ENCODE results near the gene EMC9. TPM values are rescaled to one million over a fixed set of nuclear protein-coding genes. Genes with fewer than 3 reads are reported as not detected.

Gene EMC9, protein sequence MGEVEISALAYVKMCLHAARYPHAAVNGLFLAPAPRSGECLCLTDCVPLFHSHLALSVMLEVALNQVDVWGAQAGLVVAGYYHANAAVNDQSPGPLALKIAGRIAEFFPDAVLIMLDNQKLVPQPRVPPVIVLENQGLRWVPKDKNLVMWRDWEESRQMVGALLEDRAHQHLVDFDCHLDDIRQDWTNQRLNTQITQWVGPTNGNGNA
- total RNA-seq, result 14.0 to 15.3 TPM (median 14.8 TPM) in 3 replicates
- long read RNA-seq, partial matches to known transcripts, result 4 of 14 reads
- long read RNA-seq, other reads (novel, unspliced or antisense), result 3 of 14 reads

DNA sequence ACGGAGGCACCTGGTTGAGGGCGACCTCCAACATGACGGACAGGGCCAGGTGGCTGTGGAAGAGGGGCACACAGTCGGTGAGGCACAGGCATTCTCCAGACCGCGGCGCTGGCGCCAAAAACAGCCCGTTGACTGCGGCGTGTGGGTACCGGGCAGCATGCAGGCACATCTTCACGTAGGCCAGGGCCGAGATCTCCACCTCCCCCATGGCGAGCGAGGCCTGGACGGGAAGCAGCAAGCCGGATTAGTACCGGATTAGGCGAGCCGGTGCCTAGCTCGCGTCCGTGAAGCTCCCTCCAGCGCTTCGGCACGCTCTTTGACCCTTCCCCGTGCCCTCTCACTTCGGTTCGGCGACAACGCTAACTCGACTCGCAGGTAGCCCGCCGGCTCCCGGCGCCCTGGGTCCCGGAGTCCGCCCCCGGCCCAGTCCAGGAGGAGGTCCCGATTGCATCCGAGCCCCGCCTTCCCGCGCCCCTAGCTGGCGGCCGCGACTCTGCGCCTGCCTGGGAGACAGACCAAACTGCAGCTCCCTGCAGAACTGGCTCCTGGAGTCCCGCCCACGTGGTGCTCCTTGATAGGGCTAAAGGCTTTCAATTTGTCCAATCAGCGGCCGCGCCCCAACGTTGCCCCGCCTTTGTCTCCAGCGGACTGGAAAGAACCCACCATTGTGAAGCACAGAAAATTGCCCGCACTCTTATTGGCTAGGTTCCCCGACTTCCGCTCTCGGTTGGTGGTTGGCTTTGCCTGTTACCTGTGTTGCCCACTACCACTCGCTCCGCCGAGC, at the start of gene EMC9:
Gene EMC9 (minus strand): TSS at position 495 of the 784 bp plus-strand sequence. CDS start 287 bp downstream, at position 208.
- Mint-ChIP-seq H3K27ac (ENCODE audit: unreplicated experiment) (peak within 1 kb of the TSS; percentile 97), H3K4me3 (ENCODE audit: unreplicated experiment) (peak within 1 kb of the TSS; percentile 90), H3K4me1 (ENCODE audit: low read depth) (peaks cover 56% of the 10 kb centered on the region), H3K9me3 (ENCODE audit: low read depth) (no peaks in the 10 kb centered on the region), H3K36me3 (ENCODE audit: low read depth) (peaks cover 11% of the 10 kb centered on the region), H3K27me3 (ENCODE audit: low read depth) (no peaks in the 10 kb centered on the region)
- TF ChIP-seq, protein P1, sequence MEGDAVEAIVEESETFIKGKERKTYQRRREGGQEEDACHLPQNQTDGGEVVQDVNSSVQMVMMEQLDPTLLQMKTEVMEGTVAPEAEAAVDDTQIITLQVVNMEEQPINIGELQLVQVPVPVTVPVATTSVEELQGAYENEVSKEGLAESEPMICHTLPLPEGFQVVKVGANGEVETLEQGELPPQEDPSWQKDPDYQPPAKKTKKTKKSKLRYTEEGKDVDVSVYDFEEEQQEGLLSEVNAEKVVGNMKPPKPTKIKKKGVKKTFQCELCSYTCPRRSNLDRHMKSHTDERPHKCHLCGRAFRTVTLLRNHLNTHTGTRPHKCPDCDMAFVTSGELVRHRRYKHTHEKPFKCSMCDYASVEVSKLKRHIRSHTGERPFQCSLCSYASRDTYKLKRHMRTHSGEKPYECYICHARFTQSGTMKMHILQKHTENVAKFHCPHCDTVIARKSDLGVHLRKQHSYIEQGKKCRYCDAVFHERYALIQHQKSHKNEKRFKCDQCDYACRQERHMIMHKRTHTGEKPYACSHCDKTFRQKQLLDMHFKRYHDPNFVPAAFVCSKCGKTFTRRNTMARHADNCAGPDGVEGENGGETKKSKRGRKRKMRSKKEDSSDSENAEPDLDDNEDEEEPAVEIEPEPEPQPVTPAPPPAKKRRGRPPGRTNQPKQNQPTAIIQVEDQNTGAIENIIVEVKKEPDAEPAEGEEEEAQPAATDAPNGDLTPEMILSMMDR (IDR thresholded peaks at IDR 0.05), result peak; percentile 72
- peak; percentile 100 for DNase-seq (ENCODE audit: low spot score)

DNA sequence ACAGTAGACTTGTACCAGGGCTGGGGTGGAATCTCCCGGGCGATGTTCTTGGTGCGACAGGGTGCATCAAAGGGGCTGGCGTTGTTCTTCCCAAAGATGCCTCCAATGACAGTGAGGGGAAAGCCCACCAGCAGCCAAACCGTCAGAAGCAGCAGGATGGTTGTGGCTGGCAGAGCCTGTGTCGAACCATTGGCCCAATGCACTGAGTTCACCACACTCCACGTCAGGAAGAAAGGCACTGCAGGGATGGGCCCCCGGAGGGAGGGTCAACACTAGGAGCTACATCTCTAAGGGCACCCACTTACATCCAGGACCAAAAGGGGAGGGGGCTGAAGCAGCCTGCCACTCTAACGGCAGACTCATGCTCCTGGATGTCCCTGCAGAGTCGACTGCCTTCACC, 49.0 kb upstream of the EMC9 start:
- Mint-ChIP-seq H3K4me3 (ENCODE audit: unreplicated experiment) (no peak overlapping the region), H3K27ac (ENCODE audit: unreplicated experiment) (no peak overlapping the region), H3K4me1 (ENCODE audit: low read depth) (peaks cover 37% of the 10 kb centered on the region), H3K36me3 (ENCODE audit: low read depth) (peaks cover 13% of the 10 kb centered on the region), H3K27me3 (ENCODE audit: low read depth) (no peaks in the 10 kb centered on the region), H3K9me3 (ENCODE audit: low read depth) (no peaks in the 10 kb centered on the region)
- DNase-seq (ENCODE audit: low spot score), result no peak
- TF ChIP-seq, protein P1 (IDR thresholded peaks at IDR 0.05), result no peak

DNA sequence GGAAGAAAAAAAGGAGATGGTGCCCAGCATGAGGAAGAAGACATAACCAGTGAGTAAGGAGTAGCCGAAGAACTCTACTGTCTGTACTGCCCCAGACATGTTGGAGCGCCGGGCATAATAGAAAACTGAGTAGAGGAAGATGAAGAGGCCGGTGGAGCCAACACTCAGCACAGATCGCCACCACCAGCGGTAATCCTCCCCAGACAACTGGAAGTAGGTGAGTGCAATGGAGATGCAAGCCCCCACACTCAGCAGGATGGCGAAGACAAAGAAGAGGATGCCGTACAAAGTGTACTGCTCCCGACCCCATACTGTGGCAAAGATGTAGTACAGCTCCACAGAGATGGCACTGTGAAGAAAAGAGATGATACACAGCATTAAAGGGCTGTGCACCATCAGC, 48.1 kb upstream of the EMC9 start:
- no peak for DNase-seq (ENCODE audit: low spot score)
- H3K9me3 Mint-ChIP-seq (ENCODE audit: low read depth), result no peaks in the 10 kb centered on the region
- no peak overlapping the region for H3K4me3 Mint-ChIP-seq (ENCODE audit: unreplicated experiment)
- H3K4me1 Mint-ChIP-seq (ENCODE audit: low read depth), result peaks cover 32% of the 10 kb centered on the region
- H3K36me3 Mint-ChIP-seq (ENCODE audit: low read depth), result peaks cover 13% of the 10 kb centered on the region
- peak overlapping the region; percentile 91 for H3K27ac Mint-ChIP-seq (ENCODE audit: unreplicated experiment)
- no peaks in the 10 kb centered on the region for H3K27me3 Mint-ChIP-seq (ENCODE audit: low read depth)
- TF ChIP-seq, protein P1 (IDR thresholded peaks at IDR 0.05), result no peak

DNA sequence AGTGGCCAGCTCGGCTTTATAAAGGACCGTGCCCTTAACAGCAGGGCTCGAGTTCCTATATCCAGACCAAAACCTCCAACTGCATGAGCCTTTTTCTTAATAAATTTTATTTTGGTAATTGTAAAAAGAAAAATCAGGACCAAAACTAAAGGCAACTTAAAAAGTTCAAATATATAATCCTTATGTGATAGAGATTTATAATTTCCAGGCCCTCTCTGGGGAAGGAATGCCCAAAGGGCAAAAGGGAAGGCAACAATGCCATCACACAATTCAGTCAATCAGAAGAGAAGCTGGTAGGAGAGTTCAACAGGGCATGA, 47.6 kb upstream of the EMC9 start:
- peaks cover 13% of the 10 kb centered on the region for H3K36me3 Mint-ChIP-seq (ENCODE audit: low read depth)
- H3K27me3 Mint-ChIP-seq (ENCODE audit: low read depth), result no peaks in the 10 kb centered on the region

More for the DNA sequence above, 47.6 kb upstream of the EMC9 start:
- H3K4me1 Mint-ChIP-seq (ENCODE audit: low read depth), result peaks cover 27% of the 10 kb centered on the region
- H3K27ac Mint-ChIP-seq (ENCODE audit: unreplicated experiment), result peak overlapping the region; percentile 91
- no peaks in the 10 kb centered on the region for H3K9me3 Mint-ChIP-seq (ENCODE audit: low read depth)
- peak overlapping the region; percentile 84 for H3K4me3 Mint-ChIP-seq (ENCODE audit: unreplicated experiment)
- TF ChIP-seq, protein P1 (IDR thresholded peaks at IDR 0.05), result no peak
- no peak for DNase-seq (ENCODE audit: low spot score)

Data from chondrocyte (in vitro differentiated cells).